H1 (cell line): Measurements from ENCODE around the gene MTF2. TPM values are rescaled to one million over a fixed set of nuclear protein-coding genes. Genes with fewer than 3 reads are reported as not detected.

ENCODE experiments used
- CTCF ChIA-PET: fragments of 300-600 bp; sonication (Branson Sonifier 250); formaldehyde crosslinking; loops from one replicate; lab custom pipeline; 2021; ENCODE audit not compliant: partially characterized antibody; lab: Charles Lee
- POLR2A ChIA-PET: fragments of 300-600 bp; sonication (Branson Sonifier 250); formaldehyde crosslinking; loops from one replicate; lab custom pipeline; 2021; ENCODE audit warnings: inconsistent platforms; ENCODE audit not compliant: partially characterized antibody; lab: Charles Lee
- DNase-seq, 2 experiments: peaks; one replicate each; pipeline versions ENCODE4 v3.0.0 to v3.0.0-alpha.2; 2010 to 2022; ENCODE audit warnings: low spot score in 2 of 2, low read depth in 1 of 2, mixed read lengths in 1 of 2
- FAIRE-seq: peaks from 2 replicates; lab custom pipeline; 2011; peaks lifted over from hg19 to GRCh38; lab: Jason Lieb, UNC
- H2AFZ ChIP-seq: 2 replicates; pipeline ENCODE4 v1.8.1; 2012; ENCODE audit warnings: low read length, inconsistent platforms
- H2AK5ac ChIP-seq: 2 replicates; pipeline ENCODE4 v1.6.1; 2013; ENCODE audit warnings: low read depth, low read length
- H2BK120ac ChIP-seq: replicated peaks from 2 replicates; pipeline ENCODE3; 2013; ENCODE audit warnings: low read depth, low read length, inconsistent platforms
- H2BK12ac ChIP-seq: 2 replicates; pipeline ENCODE4 v1.6.1; 2013; ENCODE audit warnings: low read depth, low read length
- H2BK15ac ChIP-seq: 2 replicates; pipeline ENCODE4 v1.6.1; 2013; ENCODE audit warnings: low read length
- H2BK20ac ChIP-seq: 2 replicates; pipeline ENCODE4 v1.6.1; 2013; ENCODE audit warnings: low read length
- H2BK5ac ChIP-seq: 2 replicates; pipeline ENCODE4 v1.6.1; 2013; ENCODE audit warnings: low read depth, low read length
- H3K14ac ChIP-seq: 2 replicates; pipeline ENCODE4 v1.6.1; 2013; ENCODE audit warnings: inconsistent platforms; ENCODE audit not compliant: insufficient read length
- H3K18ac ChIP-seq: 2 replicates; pipeline ENCODE4 v1.6.1; 2013; ENCODE audit warnings: low read length; ENCODE audit errors: extremely low read depth
- H3K23ac ChIP-seq: 2 replicates; pipeline ENCODE4 v1.6.1; 2013; ENCODE audit warnings: inconsistent platforms; ENCODE audit not compliant: insufficient read length
- H3K23me2 ChIP-seq: 2 replicates; pipeline ENCODE4 v1.6.1; 2013; ENCODE audit warnings: low read depth, low read length
- H3K27ac ChIP-seq: 2 replicates; pipeline ENCODE4 v1.6.1; 2011; ENCODE audit warnings: low read depth, low read length, inconsistent platforms
- H3K27me3 ChIP-seq, 4 experiments: replicated peaks in 1 of 4; 1 replicate in 1 of 4; 2 replicates in 3 of 4; pipeline versions ENCODE4 v1.6.1 to v1.8.1; 2011 to 2013; ENCODE audit warnings: low read length in 3 of 4, mild to moderate bottlenecking in 3 of 4, inconsistent platforms in 2 of 4, mixed read lengths in 2 of 4, moderate library complexity in 1 of 4; ENCODE audit not compliant: control insufficient read depth in 3 of 4, insufficient read depth in 3 of 4; ENCODE audit errors: extremely low read depth in 1 of 4
- H3K36me3 ChIP-seq, 4 experiments: 2 replicates each; pipeline versions ENCODE4 v1.6.1 to v1.8.1; 2011 to 2013; ENCODE audit warnings: mild to moderate bottlenecking in 4 of 4, low read length in 3 of 4, moderate library complexity in 2 of 4, control low read depth in 1 of 4, inconsistent platforms in 1 of 4; ENCODE audit not compliant: insufficient read depth in 4 of 4, control insufficient read depth in 2 of 4
- H3K4ac ChIP-seq: replicated peaks from 2 replicates; pipeline ENCODE3; 2013; ENCODE audit warnings: low read length, low read depth, mixed read lengths, inconsistent platforms; ENCODE audit not compliant: insufficient read length
- H3K4me1 ChIP-seq, 4 experiments: replicated peaks in 1 of 4; 1 replicate in 1 of 4; 2 replicates in 3 of 4; pipeline versions ENCODE4 v1.6.1 to v1.8.1; 2011 to 2013; ENCODE audit warnings: low read length in 3 of 4, inconsistent platforms in 2 of 4, mixed read lengths in 1 of 4; ENCODE audit not compliant: insufficient read depth in 4 of 4, control insufficient read depth in 3 of 4
- H3K4me2 ChIP-seq, 2 experiments: 2 replicates each; pipeline versions ENCODE4 v1.6.1 to v1.8.1; 2011 to 2013; ENCODE audit warnings: low read depth in 2 of 2, low read length in 2 of 2, control low read depth in 1 of 2, inconsistent platforms in 1 of 2, mild to moderate bottlenecking in 1 of 2; ENCODE audit not compliant: insufficient read depth in 1 of 2
- H3K4me3 ChIP-seq, 4 experiments: fragments of 200-600, 300-600 bp in 1 of 4; sonication (generic), shearing (Covaris generic), sonication (Bioruptor Twin) in 1 of 4; 2 replicates each; pipeline versions ENCODE4 v1.5.1 to v1.8.1; 2011 to 2016; ENCODE audit warnings: low read length in 4 of 4, low read depth in 3 of 4, control low read depth in 2 of 4, inconsistent platforms in 2 of 4, mild to moderate bottlenecking in 2 of 4, mixed read lengths in 1 of 4, moderate library complexity in 1 of 4; ENCODE audit not compliant: insufficient read depth in 2 of 4; ENCODE audit errors: extremely low read depth in 1 of 4
- H3K56ac ChIP-seq: replicated peaks from 2 replicates; pipeline ENCODE3; 2013; ENCODE audit warnings: low read depth, mild to moderate bottlenecking, mixed read lengths, low read length, inconsistent platforms; ENCODE audit not compliant: insufficient read length
- H3K79me1 ChIP-seq: 2 replicates; pipeline ENCODE4 v1.6.1; 2013; ENCODE audit warnings: low read depth, low read length, control low read depth
- H3K79me2 ChIP-seq, 2 experiments: 2 replicates each; pipeline versions ENCODE4 v1.6.1 to v1.8.1; 2012 to 2013; ENCODE audit warnings: low read length in 2 of 2, mild to moderate bottlenecking in 2 of 2, inconsistent platforms in 1 of 2; ENCODE audit not compliant: insufficient read depth in 2 of 2, control insufficient read depth in 1 of 2
- H3K9ac ChIP-seq, 4 experiments: replicated peaks in 1 of 4; 1 replicate in 1 of 4; 2 replicates in 3 of 4; pipeline versions ENCODE4 v1.6.1 to v1.8.1; 2011 to 2013; ENCODE audit warnings: low read depth in 3 of 4, low read length in 3 of 4, control low read depth in 2 of 4, mild to moderate bottlenecking in 2 of 4, moderate library complexity in 2 of 4, inconsistent platforms in 1 of 4; ENCODE audit errors: extremely low read depth in 1 of 4
- H3K9me3 ChIP-seq, 2 experiments: 2 replicates each; pipeline versions ENCODE4 v1.6.1 to v1.8.1; 2012 to 2013; ENCODE audit warnings: mild to moderate bottlenecking in 2 of 2, moderate library complexity in 2 of 2, control low read depth in 1 of 2, inconsistent platforms in 1 of 2, low read depth in 1 of 2, low read length in 1 of 2, mixed read lengths in 1 of 2; ENCODE audit not compliant: insufficient read depth in 2 of 2
- H4K20me1 ChIP-seq, 2 experiments: replicated peaks in 1 of 2; 2 replicates each; pipeline versions ENCODE3 to v1.8.1; 2011 to 2013; ENCODE audit warnings: inconsistent platforms in 2 of 2, low read length in 2 of 2, mild to moderate bottlenecking in 1 of 2; ENCODE audit not compliant: insufficient read depth in 2 of 2, control insufficient read depth in 1 of 2
- H4K5ac ChIP-seq: 2 replicates; pipeline ENCODE4 v1.6.1; 2013; ENCODE audit warnings: low read length, low read depth, mixed read lengths, inconsistent platforms; ENCODE audit not compliant: insufficient read length
- H4K8ac ChIP-seq: 2 replicates; pipeline ENCODE4 v1.8.0; 2013; ENCODE audit warnings: mild to moderate bottlenecking, moderate library complexity, low read length, inconsistent platforms; ENCODE audit not compliant: insufficient read depth; ENCODE audit errors: extremely low read depth
- H4K91ac ChIP-seq: replicated peaks from 2 replicates; pipeline ENCODE3; 2013; ENCODE audit warnings: low read length, mixed read lengths, inconsistent platforms; ENCODE audit not compliant: insufficient read length
- CREB1 ChIP-seq: IDR thresholded peaks from 2 replicates; pipeline ENCODE4 v1.6.1; 2012; ENCODE audit warnings: inconsistent platforms
- TEAD4 ChIP-seq: IDR thresholded peaks from 2 replicates; pipeline ENCODE4 v1.6.1; 2012; ENCODE audit warnings: low read depth, low read length, inconsistent platforms, mixed read lengths
- WGBS, 2 experiments: shearing (Covaris generic) in 1 of 2; methylation state at CpG; one replicate each; pipeline versions ENCODE4 v1.1.6 to v1.1.7; 2013 to 2015; ENCODE audit warnings: low lambda C conversion rate in 2 of 2, mixed read lengths in 2 of 2, inconsistent platforms in 1 of 2, low coverage in 1 of 2, missing lambda C conversion rate in 1 of 2; ENCODE audit not compliant: insufficient replicate concordance in 2 of 2, insufficient coverage in 1 of 2, insufficient read length in 1 of 2; ENCODE audit errors: extremely low coverage in 1 of 2, missing lambda C conversion rate in 1 of 2; 5-methylcytosine and 5-hydroxymethylcytosine counted together
- polyA plus RNA-seq, 7 experiments: library from polyadenylated mRNA; depleted of rRNA in 3 of 7; stranded (reverse) in 5 of 7; unstranded in 2 of 7; fragments of >200 nt in 5 of 7; fragments of 200-250 nt in 2 of 7; gene quantifications; 1 replicate in 5 of 7; 2 replicates in 1 of 7; 4 replicates in 1 of 7; pipeline versions ENCODE4 v1.2.1 to v1.2.3, GENCODE V29; 2011 to 2013; ENCODE audit warnings: missing spikeins in 2 of 7, mixed read lengths in 2 of 7
- total RNA-seq: library from RNA; stranded (reverse); fragmentation: NEBNext Ultra II Directional; extraction: Animal tissue kit (Norgen Biotek cat#: 25700); gene quantifications from 2 replicates; pipeline ENCODE4 v1.2.1, GENCODE V29; 2021
- TF ChIP-seq, protein P1 (sequence below), 3 experiments: IDR thresholded peaks; 1 replicate in 2 of 3; 2 replicates in 1 of 3; pipeline versions ENCODE4 v1.5.1 to v1.6.1; 2011; ENCODE audit warnings: low read length in 3 of 3, mild to moderate bottlenecking in 3 of 3, inconsistent platforms in 2 of 3, low read depth in 1 of 3, moderate library complexity in 1 of 3; ENCODE audit not compliant: insufficient read depth in 1 of 3; ENCODE audit errors: control extremely low read depth in 1 of 3

MTF2 gene
- total and polyA plus RNA-seq, 2 of the 8 experiments (the other 6 are each of a cell fraction or from before 2014, with no cell fraction given) = 72.1 to 102 TPM

GRCh38 chr1:93036672-93037071, 42.4 kb upstream of the MTF2 start:
- no peaks in the 10 kb centered on the region for H3K79me2 ChIP-seq
- no peaks in the 10 kb centered on the region for H3K23me2 ChIP-seq
- TF ChIP-seq TEAD4 (peak; percentile 93), CREB1 (no peak)
- TF ChIP-seq, protein P1, sequence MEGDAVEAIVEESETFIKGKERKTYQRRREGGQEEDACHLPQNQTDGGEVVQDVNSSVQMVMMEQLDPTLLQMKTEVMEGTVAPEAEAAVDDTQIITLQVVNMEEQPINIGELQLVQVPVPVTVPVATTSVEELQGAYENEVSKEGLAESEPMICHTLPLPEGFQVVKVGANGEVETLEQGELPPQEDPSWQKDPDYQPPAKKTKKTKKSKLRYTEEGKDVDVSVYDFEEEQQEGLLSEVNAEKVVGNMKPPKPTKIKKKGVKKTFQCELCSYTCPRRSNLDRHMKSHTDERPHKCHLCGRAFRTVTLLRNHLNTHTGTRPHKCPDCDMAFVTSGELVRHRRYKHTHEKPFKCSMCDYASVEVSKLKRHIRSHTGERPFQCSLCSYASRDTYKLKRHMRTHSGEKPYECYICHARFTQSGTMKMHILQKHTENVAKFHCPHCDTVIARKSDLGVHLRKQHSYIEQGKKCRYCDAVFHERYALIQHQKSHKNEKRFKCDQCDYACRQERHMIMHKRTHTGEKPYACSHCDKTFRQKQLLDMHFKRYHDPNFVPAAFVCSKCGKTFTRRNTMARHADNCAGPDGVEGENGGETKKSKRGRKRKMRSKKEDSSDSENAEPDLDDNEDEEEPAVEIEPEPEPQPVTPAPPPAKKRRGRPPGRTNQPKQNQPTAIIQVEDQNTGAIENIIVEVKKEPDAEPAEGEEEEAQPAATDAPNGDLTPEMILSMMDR (IDR thresholded peaks at IDR 0.05; ENCODE audit: control extremely low read depth in 1 of 3, insufficient read depth in 1 of 3, low read depth in 1 of 3, low read length in 3 of 3) = peak in 1 of 3 experiments; percentile 5; a peak in 1 of 4 replicates
- POLR2A ChIA-PET = interaction anchor here (2.8 kb wide), 1 partner anchor 43 kb away, joined by 11 read pairs; the partner anchor contains the start of gene MTF2
- no peaks in the 10 kb centered on the region for H3K9me3 ChIP-seq
- H3K18ac ChIP-seq = no peak overlapping the region
- no peak overlapping the region for H2AK5ac ChIP-seq
- H3K9ac ChIP-seq = no peak overlapping the region
- H2BK5ac ChIP-seq = no peak overlapping the region
- no peak overlapping the region for H2BK12ac ChIP-seq
- no peaks in the 10 kb centered on the region for H4K20me1 ChIP-seq
- H3K36me3 ChIP-seq = no peaks in the 10 kb centered on the region
- no peak overlapping the region for H2AFZ ChIP-seq
- FAIRE-seq (no peak), DNase-seq (peak in 1 of 2 experiments; percentile 36)
- no peak overlapping the region for H2BK120ac ChIP-seq
- no peak overlapping the region for H3K23ac ChIP-seq
- H2BK15ac ChIP-seq = no peak overlapping the region
- H3K27me3 ChIP-seq = no peaks in the 10 kb centered on the region
- CTCF ChIA-PET = interaction anchor here (0.9 to 1.3 kb wide), 3 partner anchors 14 to 28 kb away, joined by 3 to 6 read pairs (median 4); no protein-coding TSS in a partner anchor
- H3K79me1 ChIP-seq = no peaks in the 10 kb centered on the region
- no peak overlapping the region for H4K5ac ChIP-seq
- peaks cover 0 to 2% (median 0%) of the 10 kb centered on the region in 4 experiments; a peak in 1 of 7 replicates for H3K4me1 ChIP-seq
- no peak overlapping the region for H3K56ac ChIP-seq
- WGBS, 2 experiments = 67% methylated on average over 4 of the region's 4 CpGs; no CpG with 5 or more reads in 1 of the 2 experiments
- H4K91ac ChIP-seq = no peak overlapping the region
- no peak overlapping the region for H3K4ac ChIP-seq
- H3K27ac ChIP-seq = no peak overlapping the region
- H3K4me2 ChIP-seq = no peak overlapping the region
- no peak overlapping the region for H3K14ac ChIP-seq
- no peak overlapping the region for H3K4me3 ChIP-seq
- no peak overlapping the region for H4K8ac ChIP-seq
- no peak overlapping the region for H2BK20ac ChIP-seq
